IPS DF 4.7 (cell line): Measurements from ENCODE around the gene WWOX.
A peak's percentile ranks its signal among the peaks of the same experiment; 100 is the strongest.

Experiments
- DNase-seq: peaks from one replicate; pipeline ENCODE4 v3.0.0-alpha.2; 2013; ENCODE audit warnings: low spot score; ENCODE audit errors: extremely low read depth

WWOX gene

DNA sequence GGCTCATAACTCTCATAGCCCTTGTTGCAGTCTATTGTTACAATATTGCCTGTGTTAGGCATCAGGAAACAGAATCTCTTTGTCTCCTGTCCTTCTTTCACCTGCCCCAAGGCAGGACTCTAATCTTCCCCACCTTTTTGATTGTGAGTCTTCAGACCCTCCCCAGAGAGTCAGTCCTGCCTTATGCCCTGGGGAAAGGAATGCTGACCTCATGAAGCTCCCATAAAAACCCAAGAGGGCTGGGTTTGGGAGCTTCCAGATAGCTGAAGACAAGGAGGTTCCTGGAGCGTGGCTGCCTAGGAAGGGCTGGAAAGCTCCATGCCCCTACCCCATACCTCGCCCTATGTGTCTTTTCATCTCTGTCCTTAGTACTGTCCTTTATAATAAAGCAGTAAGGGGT, 688.8 kb downstream of the WWOX start:
- DNase-seq, result no peak

DNA sequence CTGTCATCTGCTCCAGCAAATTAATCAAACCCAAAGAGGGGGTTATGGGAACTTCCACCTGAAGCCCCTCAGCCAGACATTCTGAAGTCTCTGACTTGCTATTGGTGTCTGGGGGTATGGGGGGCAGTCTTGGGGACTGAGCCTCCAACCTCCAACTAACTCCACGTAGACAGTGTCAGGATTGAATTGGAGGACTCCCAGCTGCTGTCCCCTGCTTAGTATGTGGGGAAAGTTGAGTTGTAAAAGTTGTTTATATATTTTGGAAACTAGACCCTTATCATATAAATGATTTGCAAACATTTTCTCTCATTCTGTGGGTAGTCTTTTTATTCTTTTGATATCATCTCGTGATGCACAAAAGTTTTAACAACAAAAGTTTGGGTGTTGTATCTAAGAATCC, 689.2 kb downstream of the WWOX start:
- DNase-seq, result no peak

- no peak for DNase-seq
Observed at GRCh38 chr16:78789561-78789960, 690.1 kb downstream of the WWOX start.

DNA sequence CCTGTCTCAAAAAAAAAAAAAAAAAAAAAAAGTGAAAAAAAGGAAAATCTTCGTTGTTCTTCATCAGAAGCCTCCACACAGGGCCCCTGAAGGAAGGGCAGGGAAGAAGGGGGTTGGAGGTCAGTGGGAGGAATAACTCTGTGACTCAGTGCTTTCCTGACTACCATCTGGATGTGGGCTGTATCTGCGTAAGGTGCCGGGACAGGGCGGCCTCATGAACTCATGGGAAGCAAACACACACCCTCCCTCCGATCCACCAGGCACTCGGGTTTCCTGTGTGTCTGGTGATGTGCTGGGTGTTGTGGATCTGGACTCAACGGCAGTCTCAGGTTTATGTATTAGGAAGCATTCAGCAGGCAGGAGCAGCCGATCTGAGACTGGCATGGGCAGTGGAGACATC, 691.6 kb downstream of the WWOX start:
- DNase-seq, result no peak

DNA sequence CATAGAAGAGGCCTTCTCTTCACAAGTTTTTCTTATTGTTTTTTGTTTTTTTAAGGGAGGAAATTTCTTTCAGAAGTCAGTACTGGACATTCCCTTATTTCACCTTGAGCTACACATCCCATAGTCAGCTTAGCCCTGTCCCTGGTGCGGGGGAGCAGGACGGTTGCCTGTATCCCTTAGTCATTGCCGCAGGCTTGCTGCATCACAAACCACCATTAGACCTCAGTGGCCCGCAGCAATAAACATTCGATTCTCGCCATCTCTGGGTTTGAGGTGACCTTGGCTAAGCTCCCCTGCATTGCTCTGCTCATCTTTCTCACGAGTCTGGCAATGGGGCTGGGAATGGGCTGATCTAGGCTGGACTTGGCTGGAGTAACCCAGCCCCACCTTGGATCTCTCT, 692.5 kb downstream of the WWOX start:
- DNase-seq, result no peak

DNA sequence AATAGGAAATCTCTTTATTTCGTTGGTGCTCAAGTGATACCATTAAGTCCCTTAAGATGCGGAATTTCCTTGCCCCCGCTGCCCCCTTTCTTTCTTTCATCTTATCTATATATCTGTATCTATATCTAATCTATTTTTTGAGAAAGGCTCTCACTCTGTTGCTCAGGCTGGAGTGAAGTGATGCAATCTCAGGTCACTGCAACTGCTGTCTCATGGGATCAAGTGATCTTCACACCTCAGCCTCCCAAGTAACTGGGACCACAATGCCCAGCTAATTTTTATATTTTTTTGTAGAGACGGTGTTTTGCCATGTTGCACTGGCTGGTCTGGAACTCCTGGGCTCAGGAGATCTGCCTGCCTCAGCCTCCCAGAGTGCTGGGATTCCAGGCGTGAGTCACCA, 693.5 kb downstream of the WWOX start:
- DNase-seq, result no peak

DNA sequence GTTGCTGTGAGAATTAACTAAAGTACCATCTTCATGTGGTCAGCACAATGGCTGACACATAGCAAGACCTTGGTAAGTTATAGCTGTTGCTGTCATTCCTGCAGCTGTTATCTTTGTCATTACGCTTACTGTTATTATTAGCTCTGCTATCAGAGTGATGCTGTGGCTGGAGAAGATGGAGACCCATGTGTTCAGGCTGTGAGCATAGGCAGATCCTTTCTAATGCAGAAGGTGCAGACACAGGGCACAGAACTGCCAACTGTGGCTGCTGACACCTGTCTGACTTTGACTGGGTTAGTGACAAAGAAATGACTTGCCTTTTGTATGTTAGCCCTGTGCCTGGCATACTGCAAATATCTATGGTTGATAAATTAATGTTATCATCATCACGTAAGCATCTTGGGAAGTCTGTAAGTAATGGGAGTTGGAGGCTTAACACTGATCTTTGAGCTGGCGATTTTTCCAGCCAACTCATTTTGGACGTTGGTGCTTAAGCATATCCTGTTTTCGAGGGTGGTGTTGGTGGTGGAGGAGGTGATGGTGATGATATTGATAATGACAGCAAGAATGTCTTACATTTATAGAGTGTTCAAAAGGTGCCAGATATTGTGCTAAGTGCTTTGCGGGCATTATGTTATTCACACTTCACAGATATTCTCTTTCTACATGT, 695.3 kb downstream of the WWOX start:
- no peak for DNase-seq

DNA sequence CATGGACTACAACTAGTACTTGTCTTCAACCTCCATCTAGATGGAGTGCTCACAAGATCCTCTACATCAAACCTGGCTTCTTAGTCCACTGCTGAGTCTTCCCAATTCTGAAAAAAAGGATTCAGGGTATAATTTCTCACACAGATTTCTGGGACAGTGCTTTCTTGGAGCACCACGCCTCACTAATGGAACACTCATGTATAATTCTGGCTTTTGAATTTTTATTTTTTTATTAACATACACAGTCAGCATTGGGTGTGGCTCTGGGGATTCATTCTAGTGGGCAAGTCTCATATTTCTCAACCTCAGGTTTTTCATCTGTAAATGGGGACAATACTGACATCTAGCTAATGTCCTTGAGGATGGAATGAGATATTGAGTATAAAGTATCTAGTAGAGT, 696.0 kb downstream of the WWOX start:
- no peak for DNase-seq

DNA sequence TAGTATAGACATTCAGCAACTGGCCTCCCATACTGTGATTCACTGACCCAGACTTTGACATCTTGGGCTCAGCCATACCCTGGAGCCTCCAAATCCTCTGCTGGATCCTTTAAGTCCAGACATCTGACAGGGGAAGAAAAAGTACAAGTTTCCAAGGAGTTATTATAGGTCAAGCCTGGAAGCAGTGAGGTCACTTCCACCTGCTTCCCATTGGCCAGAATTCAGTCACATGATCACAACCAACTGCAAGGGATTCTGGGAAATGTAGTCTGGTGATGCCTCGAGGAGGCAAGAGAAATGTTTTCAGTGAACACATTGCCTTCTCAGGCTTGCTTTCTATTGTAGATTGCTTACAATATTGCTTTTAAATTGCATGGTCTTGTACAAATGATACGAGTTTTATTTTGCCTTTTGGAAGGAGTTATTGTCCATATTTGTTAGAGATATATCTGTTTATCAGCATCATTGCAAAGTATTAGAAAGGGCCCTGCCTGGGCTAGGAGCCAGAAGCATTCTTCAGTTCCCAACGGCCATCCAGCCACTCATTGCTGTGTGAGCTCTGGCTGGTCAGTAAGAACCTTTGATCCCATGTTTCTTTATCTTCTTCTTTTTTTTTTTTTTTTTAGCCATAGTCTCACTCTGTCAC, 696.9 kb downstream of the WWOX start:
- peak; percentile 81 for DNase-seq

DNA sequence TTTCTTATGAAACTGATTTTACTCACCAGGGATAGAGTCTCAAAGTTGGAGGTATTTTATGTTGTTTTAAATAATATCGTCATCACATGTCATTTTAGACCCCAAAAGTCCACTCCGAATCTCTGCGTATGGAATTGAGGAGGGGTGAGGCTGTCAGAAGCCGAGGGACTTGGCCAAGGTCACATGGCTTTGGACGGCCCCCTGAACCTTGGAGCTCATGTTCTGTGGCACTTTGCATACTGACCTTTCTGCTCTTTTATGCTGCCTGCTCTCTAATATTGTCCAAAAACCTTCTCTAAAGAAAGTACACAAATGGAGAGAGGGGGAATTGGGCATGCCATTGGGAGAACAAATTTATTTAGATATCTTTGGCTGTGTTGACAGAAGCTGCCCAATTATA, 700.0 kb downstream of the WWOX start:
- DNase-seq, result no peak

DNA sequence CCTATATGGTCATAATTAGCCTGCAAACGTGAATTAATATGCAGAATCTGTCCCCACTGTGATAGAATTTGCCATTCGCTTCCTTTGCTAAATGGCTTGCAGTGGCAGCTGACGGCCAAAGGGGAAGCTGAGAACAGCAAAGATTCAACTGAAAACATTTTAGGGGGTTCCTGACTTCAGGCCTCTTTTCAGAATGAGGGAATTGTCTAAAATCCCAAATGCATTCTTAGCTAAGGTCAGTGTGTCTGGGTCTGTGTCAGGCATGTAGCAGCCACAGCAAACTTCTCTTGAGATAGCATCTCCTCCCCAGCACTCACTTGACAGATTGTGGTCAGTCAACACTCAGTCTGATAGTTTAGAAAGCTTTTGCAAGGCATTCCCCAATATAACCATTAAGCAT, 701.1 kb downstream of the WWOX start:
- peak; percentile 5 for DNase-seq

DNA sequence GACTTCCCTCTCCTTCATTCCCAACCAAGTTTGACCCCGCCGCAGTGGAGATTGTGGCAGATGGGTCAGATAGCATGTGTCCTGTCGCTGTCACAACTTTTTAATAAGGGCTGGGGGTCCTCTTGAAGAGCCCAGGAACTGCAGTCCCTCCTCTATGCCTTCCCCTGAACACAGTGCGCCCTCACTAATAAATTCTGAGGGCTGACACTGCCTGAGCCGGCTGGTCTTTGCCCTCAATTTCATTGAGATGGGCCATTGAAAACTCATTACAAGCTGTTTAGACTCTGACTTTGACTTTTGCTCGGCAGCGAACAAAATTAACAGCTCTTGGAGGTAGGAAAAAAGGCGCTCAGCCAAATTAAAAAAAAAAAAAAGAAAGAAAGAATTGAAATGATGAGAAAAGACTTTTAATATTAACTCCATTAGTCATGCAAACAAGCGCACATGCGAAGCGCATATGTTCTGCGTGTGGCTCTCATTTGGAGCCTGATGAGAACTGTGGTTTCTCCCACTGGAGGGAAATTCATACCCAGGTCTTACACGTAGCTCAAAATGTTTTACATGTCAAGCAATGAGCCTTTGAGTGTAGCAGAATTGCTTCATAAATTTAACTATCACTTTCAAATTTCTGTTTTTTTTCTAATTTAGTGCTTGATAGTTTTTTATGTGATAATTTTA, 704.7 kb downstream of the WWOX start:
- DNase-seq, result no peak

DNA sequence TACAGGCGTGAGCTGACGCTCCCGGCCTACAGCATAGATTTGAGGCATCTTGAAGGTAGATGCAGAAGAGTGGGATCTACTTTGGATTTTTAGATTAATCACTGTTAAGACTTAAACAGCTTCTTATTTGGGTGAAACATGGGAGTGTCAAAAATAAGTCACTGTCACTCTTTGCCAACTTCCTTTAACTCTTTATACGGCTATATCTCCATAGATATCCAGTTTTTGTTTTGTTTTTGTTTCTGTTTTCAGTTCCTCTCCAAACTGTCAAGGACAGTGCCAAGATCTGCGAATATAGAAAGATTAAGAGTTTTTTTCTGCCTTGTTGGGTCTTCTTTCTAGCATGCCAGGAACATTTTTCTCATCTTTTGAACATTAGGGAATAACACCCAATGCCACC, 706.1 kb downstream of the WWOX start:
- no peak for DNase-seq

GRCh38 chr16:78811247-78811646, 711.8 kb downstream of the WWOX start:
- no peak for DNase-seq

DNA sequence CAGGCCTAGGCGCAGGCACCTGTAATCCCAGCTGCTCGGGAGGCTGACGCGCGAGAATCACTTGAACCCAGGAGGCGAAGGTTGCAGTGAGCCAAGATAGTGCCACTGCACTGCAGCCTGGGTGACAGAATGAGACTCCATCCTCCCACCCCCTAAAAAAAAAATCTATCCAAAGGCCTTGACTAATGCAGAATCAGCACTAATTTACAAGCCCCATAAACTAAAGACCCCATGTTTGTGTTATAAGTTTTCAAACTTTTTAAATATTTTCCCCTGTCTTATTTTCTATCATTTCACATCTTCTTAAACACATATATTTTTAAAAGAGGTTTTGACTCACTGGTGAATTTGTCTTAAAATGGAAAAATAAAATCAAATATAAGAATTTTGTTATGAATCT, 713.1 kb downstream of the WWOX start:
- DNase-seq, result no peak

GRCh38 chr16:78813661-78814311, 714.3 kb downstream of the WWOX start:
- DNase-seq, result no peak

DNA sequence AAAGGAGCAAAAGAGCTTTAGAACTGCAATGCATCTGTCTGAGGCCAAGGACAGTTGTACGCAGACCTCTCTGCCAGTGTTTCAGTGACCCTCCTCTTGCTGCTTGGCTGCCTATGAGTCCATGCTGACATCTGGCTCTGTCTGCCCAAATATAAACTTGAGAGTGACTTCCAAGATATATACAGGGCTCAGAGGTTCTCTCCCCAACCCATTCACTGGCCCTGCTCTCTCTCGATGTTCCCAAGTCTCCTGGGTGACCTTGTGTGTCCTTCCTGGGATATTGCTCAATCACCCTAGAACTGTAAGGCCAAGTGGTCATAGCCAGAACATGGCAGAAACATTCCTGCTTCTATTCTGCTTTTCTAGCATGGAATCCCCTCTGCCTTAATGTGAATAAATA, 716.3 kb downstream of the WWOX start:
- no peak for DNase-seq

DNA sequence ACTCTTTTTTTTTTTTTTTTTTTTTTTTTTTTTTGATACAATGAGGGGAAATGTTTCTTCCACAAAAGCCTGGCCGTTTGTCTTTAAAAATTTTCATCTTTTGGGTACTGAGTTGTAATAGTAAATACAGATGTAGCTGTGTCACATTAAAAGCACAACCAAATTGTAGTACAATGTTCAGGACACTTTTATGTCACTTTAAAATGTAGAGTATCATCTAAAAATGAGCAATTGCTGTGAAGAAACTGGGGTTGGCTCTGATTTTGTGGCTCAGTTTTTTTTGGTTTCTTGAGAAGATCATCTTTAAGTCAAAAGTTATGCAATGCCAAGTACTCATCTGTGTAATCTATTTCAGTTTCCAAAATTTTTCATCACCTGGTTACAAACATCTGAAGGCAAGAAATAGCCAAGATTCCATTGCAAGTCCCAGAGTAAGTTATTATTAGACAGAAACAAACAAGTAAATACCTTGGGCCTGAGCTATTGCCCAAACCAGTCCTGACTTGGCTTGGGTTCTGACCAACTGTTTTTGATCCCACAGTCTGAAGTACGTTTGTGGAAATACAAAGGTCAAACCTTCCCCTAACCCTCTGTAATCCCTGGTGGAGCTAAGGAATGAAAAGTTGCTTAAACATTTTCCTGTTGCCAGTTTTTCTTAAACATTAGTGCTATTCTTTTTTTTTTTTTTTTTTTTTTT, 717.2 kb downstream of the WWOX start:
- DNase-seq, result no peak

DNA sequence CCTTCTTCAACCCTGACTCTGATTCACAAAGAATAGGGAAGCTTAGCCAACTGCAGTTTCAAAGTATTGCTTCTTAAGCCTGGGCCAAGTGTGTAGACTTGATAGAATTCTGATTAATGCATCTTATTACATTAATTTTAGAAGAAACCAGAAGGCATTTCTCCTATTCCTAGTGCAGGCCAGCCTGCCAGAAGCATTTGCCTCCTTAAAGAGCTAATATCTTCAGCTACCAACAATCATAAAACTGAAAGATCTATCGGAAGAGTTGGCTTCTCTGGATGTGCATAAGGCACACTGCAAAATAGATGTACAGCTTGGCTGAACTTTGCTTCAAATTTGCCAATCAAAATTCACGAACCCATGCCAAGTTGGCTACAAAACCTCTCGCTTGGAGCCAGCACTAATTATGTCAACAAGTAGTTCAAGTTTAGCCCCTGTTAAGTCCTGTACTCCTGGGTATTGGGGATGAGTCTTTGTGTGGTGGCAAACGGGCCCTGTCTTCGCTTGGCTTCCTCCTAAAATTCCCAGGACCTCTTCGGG, 717.8 kb downstream of the WWOX start:
- no peak for DNase-seq

- no peak for DNase-seq
Observed at GRCh38 chr16:78821335-78821734, 721.9 kb downstream of the WWOX start.

DNA sequence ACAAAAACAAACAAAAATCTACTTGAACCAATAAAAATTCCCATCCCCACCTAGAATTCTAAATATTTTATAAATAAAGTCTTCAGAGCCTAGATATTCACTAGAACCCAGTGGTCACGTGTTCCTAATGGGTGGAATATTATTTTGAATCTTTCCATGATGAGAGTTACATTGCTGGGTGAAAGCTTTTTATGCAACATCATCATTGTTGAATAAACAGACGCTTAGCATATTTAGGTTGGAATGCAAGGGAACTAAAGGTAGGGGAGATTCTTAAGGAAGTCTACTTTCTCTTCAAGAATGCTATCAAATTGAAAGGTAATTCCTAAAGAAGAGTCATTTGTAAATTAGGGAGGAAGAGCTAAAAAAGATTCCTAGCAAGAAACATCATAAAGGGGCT, 723.1 kb downstream of the WWOX start:
- no peak for DNase-seq

DNA sequence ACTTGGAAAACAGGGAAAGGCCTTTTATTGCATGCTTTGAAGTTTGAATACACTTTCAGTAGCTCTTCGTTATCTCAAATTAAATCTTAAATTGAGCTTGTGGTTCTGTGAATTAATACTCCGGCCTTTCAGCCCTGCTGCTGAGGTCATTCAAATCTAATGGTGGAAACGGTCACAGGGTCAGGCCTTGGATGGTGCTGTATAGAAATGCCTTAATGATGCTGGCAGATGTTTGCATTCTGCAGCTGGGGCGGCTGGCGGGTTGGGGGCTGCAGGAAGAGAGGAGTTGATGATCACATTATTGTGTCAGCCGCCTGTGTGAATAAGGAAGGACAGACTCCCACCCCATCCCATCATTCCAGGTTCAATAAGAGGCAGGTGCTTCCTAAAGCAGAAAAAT, 723.6 kb downstream of the WWOX start:
- no peak for DNase-seq
